HG02943 (cell line): ENCODE results near the gene SYTL3.

Source experiments
- ATAC-seq: cut with Tn5 transposase; IDR thresholded peaks from one replicate; pipeline ENCODE4 v1.9.1; 2021; ENCODE audit warnings: mild to moderate bottlenecking, low read depth, moderate library complexity; ENCODE audit not compliant: unreplicated experiment

Gene SYTL3

DNA sequence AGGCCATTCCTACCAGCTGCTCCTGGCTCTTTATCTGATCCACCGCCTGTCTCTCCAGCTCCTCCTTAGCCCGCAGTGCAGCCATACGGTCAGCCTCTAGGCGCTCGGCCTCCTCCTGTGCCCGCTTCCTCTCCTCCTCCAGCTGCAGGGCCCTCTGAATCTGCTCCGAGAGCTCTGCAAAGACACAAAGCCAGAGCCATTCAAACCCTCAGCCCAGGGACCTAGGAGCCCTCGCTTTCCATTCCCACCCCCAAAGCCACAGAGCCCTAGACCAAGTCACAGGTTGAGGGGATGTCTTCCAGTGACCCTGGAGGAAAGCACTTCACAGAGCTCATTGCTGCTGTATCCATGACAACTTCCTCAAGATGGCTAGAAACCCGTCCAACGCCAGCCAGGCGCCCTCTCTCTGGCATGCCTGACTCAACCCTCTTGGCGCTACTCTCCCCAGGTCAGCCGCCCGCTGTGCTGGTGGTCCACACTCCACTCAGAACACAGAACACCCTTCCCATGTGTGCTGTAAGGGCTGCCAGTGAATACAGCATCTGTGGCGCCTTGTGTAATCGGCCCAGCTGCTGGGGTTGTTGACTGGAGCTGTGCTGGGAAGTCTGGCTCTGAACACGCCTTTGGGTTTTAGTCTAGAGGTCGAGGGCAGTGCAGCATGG lies 120.0 kb downstream of the SYTL3 start:
- ATAC-seq: no peak

DNA sequence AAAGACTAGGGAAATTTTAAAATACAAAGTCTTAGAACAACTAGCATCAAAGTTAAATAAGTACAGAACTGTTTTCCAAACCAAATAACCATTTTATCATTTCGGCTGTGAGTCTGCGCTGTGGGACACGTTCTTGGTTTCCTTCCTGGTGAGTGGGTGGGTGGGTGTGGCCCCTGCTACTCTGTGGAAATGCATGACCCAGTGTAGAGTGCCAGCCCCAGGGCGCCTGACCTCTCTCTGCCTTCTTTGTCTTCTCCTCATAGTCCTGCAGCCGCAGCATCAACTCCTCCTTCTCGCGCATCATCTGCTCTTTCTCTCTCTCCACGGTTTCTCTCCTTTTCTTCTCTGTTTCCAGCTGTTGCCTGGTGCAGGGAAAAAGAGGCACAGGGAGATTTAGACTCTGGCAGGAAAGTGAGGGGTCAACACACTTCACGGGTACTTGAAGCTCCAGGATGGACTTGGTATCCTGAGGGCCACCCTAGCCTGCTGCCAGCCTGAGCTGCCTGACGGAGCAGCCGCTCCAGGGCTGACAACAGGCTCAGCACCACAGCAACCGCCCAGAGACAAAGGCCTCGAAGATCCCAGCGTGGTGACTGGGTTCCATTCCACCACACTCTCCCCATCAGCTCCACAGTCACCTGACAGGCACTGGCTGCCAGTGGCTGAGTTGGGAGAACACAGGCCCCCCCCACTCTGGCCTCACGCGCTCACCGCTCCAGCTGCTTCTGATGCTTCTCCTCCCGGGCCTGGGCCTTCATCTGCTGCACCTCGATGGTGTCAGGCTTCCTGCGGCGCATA lies 120.9 kb downstream of the SYTL3 start:
- no peak for ATAC-seq

DNA sequence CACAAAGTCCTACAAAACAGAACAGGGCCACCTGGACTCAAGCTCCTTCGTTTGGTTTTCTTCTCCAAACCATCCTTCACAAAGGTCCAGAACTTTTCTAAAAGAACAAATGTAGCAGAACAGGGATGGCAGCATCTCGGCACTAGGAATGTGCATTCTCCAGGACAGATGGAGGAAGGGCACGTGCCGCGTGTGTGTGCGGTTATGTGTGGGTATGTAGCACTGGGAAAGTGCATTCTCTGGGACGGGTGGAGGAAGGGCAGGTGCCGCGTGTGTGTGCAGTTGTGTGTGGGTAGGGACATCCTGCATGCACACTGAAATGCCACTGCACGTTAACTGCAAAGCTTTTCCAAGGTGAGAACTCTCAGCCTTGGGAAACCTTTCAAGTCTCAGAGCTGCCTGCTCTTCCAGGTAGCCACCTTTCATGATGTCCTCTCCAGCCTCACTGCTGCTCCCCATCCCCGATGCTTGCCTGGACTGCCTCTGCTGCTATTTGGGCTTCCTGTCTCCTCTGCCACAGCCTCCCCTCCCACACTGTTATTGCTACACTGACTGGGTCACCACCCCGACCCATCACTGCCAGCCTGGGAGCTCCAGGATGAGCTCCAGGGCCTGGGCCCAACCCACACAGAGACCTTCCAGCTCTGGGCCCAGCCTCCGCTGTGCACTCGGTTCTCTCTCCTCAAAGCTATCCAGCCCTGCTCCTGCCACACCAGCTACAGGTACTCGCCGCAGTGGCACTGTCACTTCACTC lies 121.7 kb downstream of the SYTL3 start:
- ATAC-seq: no peak

DNA sequence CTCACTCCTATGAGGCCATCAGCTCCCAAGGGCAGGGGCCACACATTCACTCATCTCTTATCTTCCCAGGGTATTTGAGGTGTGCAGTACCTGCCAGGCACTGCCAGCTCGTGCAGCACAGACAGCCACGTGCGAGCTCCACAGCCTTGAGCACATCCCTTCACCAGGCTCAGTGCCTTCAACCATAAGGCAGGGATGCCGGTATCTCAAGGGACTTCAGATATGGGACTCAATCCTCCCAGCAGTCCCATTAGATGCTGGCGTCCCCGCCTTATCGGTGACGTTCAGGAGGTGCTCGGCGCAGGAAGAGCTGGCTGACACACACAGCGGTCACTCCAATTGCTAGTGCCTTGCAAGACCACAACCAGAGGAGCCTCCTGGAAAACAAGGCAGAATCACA lies 122.3 kb downstream of the SYTL3 start:
- ATAC-seq: no peak

DNA sequence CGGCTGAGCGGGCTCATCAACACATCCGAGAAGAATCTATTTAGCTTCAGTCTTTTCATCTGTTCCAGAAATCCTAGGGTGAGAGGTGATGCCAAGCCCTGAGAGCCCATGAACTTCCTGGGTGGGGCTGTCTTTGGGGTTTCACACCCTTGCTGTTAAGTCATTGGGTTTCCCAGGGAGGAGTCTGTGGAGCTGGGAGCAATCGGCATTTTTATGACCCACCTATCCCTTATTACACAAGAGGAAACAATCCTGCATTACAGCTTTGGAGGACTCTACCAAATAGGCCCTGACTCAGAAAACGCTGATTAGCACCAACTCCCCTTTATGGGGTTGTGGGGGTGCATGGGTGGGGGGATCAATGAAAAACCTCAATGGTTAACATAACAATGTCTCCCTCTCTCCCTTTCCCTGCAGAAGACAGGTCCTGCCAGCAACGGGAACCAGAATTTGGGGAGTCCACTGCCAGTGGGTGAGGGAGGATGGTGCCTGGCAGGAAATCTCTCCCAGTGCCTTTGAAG lies 123.1 kb downstream of the SYTL3 start:
- no peak for ATAC-seq

DNA sequence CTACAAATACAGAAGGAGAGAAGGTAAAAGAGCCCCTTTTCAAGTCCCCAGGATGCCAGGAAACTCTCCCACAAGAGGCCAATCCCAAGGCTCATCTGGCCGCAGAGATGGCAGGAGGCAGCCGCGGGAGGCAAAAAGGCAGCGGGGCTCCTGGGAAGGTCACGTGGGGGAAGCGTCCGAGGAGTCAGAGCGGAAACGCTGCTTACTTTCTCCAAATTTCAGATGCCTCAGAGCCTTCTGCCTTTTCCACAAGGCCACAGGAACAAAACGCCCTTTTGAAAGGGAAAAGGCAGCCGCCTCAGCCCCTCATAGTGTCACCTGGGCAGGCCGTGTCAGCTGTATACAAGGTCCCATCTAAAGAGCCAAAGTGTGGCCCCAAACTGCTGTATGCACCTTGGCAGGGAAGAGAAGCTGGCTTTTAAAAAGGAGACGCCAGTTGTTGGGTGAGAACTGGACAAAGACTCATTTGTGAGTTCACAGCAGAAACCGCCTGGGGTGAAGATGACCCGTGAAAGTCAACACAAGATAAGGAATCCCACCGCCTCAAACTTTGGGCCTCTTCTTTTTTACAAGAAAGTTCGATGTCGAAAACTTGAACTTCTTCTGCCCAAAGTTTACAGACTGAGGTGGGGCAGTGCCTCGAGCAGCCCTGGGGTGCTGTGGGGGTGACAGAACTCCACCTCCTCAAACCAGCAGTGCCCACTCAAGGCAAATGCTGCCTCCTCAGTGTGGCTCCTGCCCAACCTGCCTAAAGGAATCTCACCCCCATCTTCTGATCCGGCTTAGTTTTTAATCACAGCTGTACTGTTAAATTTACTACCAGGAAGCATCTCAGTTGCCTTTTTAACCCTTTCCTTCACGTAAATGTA lies 124.0 kb downstream of the SYTL3 start:
- ATAC-seq: no peak

DNA sequence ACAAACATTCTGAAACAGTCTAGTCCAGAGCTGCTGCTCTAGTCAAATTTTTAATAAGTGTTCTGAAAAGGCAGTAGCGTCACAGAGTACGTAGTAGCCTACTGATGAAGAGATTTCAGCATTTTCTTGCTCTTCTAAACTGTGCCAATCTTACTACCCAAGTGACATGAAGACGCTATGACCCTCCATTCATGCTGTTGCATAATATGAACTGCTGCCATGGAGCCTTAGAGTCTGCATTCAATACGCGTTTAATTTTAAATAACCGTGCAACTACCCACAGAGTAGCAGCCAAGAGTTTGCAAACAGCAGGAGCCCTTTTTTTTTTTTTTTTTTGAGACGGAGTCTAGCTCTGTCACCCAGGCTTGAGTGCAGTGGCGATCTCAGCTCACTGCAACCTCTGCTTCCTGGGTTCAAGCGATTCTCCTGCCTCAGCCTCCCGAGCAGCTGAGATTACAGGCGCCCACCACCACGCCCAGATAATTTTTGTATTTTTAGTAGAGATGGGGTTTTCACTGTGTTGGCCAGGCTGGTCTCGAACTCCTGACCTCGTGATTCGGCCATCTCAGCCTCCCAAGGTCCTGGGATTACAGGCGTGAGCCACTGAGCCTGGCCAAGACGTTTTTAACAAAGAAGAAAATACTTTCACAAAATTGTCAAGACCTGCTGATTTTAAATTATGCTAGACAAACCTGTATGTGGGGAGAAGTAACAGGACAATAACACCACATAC lies 125.0 kb downstream of the SYTL3 start:
- ATAC-seq: no peak

DNA sequence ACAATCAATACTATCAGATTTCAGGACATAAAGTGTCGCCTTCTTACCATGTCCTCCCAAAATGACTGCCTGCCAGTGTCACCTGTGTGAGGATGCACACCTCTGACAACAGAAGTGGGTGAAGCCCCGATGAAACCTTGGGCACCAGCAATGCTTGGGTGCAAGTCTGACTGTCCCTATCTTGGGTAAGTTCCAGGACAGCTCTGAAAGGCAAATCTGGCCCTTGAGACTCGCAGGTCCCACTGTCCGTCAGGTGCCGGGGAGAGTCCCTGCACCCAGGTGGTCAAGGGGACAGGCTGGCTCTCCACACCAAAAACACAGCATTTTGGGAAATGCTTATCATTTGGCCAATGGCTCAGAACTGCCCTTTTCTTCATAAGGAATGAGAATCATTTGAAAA lies 126.0 kb downstream of the SYTL3 start:
- no peak for ATAC-seq

DNA sequence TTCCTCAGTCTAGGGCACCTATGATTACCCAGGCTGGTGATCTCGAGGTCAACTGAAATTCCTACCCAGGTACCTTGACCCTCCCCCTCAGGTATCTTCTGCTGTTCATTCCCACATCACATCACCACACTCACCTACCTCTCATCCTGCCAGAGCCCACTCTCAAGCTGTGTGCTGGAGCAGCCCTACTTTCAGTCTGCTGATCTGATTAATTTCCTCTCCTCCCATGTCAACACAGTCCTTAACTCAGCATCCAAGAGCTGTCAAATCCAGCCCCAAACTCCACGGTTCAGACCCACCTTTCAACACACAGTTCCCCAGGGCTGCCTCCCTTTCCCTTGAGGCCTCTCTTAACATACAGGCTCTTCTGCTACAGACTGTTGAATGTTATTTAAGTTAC lies 126.9 kb downstream of the SYTL3 start:
- no peak for ATAC-seq

DNA sequence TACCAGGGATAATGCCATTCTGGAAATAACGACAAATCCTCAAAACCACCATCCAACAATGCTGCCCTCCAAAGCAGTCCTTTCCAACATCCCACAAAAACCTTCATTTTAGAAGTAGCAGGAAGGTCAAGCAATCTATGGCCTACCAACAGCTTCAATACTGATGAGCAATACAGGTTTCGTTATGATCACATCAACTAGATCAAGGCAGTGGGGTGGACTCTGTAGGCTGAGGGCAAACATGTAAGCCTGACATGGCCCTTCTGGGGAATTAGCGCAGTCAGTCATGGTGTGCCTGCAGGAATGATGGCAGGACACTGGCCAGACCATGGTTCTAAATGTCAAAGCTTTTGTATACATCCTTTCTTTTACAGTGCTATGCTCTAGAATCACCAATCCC lies 127.7 kb downstream of the SYTL3 start:
- no peak for ATAC-seq

DNA sequence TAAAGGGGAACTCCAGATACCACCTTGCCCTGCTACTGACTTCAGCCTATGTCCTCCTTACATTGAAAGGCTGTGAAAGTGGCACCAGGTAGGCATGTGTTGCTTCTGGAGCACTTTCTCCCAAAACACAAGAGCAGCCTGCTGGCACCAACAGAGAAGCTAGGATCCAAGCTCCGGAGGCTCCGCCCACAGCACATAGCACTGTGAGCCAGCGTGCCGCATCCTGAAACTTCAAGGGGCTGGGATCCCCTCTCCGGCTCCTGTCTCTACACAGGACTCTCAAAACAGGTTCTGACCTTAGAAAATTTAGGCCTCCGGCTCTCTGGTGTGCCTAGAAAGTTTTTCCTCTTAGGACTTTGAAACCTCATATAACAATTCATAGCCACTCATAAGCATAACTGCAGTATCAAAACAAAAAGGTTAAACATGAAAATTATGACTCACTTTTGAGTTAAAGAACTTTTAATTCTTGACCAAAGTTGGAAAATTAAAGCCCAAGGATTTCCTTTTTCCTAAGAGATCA lies 128.2 kb downstream of the SYTL3 start:
- no peak for ATAC-seq

DNA sequence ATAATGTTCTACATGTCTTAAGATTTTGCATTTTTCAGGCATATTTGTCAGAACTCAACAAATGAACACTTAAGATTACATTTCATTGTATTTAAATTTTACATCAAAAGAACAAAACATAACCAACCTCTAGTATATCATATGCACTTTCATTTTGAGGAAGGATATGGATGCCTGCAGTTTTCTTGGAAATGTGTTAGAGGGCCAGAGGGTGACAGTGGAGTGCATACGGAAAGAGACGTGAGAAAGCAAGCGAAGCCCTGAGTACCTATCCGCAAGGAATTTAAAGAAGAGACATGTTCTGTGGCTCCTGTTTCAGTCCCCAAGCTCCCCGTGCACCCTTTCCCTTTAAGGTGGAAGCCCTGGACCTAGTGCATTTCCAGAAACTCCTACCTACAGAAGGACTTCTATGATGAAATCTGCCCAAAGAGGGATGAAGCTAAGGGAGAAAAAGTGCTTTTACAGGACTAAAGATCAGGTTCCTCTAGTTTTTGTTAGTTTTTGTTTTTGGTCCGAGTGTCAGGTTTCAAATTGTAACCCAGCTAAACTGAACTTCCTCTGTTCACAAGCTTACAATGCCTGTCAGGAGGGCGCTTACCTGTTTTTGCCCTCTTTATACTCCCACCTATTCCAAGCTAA lies 130.5 kb downstream of the SYTL3 start:
- ATAC-seq: no peak

DNA sequence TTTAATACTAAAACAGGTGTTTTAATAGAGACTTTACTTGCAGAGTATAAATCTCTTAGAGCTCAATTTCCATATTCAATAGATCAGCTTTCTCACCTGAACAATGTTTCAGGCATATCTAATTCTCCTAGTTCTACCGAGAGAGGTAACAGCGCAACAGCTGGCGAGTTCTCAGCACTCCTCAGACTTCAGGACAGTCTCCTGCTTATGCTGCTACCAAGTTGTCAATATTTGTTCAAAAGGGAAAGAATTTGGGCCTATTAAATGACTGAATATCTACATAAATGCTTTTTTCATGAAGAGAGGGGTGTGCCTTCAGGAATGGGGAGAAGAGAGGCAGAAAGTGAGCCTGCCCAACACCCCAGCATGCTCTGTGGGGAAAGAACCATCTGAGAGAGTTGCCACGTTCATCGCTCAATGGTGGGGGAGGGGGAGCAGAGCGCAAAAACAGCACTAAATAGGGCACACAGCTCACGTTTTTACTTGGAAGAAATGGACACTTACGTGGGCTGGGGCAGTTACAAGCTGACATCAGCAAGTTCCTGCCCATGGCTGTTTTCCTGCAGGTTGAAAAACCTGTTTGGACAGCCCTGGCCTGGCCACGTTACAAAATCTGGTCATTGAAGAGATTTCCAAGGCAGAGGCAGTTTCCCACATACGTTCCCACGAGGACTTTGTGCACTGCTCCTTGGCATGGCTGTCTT lies 131.3 kb downstream of the SYTL3 start:
- no peak for ATAC-seq

DNA sequence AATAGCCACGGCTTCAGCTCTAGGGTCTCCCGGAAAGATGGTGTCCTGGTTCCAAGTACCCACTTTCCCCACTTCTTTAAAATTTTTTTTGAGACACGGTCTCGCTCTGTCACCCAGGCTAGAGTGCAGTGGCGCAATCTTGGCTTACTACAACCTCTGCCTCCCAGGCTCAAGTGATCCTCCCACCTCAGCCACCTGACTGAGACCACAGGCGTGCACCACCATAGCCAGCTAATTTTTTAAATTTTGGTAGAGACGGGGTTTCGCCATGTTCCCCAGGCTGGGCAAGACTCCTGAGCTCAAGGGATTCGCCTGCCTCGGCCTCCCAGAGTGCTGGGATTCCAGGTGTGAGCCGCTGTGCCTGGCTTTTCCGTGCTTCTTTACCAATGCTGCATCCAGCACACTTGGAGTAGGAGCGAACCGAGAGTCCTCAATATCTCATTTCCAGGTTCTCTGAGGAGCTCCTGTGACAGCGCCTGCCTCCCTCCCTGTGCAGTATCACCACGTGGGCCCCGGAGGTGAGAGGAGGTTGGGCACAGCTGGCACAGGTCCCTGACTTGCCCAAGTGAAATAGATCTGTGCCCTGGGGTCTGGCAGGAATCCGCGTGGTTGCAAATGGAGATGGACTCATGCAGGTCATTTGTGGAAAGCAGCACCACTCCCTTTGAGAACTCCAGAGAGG lies 132.0 kb downstream of the SYTL3 start:
- ATAC-seq: no peak

DNA sequence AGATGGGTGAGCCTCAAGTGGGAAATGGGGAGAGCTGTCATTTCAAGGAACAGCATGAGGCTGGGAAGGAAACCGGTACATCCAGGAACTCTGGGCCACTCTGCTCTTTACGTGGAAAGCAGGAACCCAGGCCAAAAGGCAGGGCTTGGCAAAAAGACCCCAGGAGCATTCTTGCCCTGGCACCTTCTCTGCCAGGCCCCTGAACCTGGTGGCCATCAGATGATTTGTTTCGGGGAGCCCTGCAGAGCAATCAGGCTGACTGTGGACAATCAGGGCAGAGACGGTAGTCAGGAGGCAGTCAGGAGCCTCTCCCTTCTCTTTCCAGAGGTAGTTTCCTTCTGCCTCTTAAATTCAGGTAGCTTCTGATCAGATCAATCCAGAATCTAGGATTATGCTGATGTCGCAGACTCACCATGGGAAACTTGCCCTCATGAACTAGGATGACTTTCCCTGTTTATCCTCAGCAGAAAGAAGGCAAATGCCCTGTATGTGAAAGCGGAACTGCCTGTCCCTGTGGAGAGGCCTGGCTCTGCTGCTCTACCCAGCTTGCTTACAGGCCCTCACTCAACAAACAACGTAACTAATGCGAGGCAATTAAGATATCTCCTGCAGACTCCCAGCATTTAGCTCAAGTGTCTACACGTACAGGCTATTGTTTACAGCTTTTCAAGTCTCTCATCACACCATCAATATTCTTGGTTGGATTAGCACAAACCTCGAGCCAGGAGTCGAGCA lies 132.7 kb downstream of the SYTL3 start:
- ATAC-seq: no peak

DNA sequence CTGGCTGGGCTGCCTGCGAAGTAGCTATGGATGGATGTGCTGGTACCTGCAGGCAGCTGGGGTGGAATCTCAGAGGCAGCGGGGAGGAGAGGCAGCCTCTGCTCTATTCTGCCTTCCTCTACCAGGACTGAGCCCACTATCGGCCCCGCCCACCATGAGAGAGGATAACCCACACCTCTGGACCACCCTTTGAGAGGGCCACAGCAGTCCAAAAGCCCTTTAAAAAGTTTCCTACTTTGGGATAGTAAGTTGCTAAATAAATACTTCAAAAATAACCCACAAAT lies 133.3 kb downstream of the SYTL3 start:
- no peak for ATAC-seq

DNA sequence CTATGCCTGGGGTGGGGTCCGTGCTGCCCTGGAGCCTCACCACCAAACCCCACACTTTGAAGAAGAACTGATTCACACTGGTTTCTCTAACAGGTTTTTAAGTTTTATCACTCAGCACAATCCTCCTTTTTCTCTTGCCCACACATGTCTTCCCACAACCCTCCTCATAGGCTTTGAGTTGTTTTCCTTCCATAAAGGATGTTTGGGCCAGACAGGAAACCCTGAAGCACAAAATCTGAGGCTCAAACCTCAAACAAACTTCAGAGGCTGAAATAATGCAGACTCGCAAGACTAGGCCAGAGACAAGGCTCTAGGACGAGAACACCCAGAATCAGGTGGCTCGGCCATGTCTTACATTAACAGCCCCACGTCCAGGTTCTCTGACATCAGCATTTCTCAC lies 134.0 kb downstream of the SYTL3 start:
- ATAC-seq: no peak
